WERI-Rb-1 (cell line): ENCODE measurements around the gene SGIP1.

Source experiments
- DNase-seq: peaks from one replicate; pipeline ENCODE4 v3.0.0-alpha.2; 2020
- H3K27ac ChIP-seq: fragments of 250-450 bp; sonication (Bioruptor Pico); 2 replicates; pipeline ENCODE4 v1.5.1; 2020; ENCODE audit warnings: mild to moderate bottlenecking, moderate library complexity
- H3K27me3 ChIP-seq: fragments of 250-450 bp; sonication (Bioruptor Pico); 2 replicates; pipeline ENCODE4 v1.5.1; 2021; ENCODE audit warnings: mild to moderate bottlenecking, low read depth, moderate library complexity; ENCODE audit not compliant: insufficient read depth, severe bottlenecking
- H3K36me3 ChIP-seq: fragments of 250-450 bp; sonication (Bioruptor Pico); 2 replicates; pipeline ENCODE4 v1.5.1; 2020; ENCODE audit warnings: mild to moderate bottlenecking, moderate library complexity
- H3K4me3 ChIP-seq: 2 replicates; pipeline ENCODE4 v1.5.1; 2011; ENCODE audit warnings: low read depth, mild to moderate bottlenecking, control low read depth, low read length
- H3K9me3 ChIP-seq: fragments of 250-450 bp; sonication (Bioruptor Pico); 2 replicates; pipeline ENCODE4 v1.5.1; 2021; ENCODE audit warnings: mild to moderate bottlenecking, moderate library complexity; ENCODE audit not compliant: severe bottlenecking
- CTCF ChIP-seq: IDR thresholded peaks from 2 replicates; pipeline ENCODE4 v1.5.1; 2011; ENCODE audit warnings: low read depth, mild to moderate bottlenecking, control low read depth, inconsistent platforms, low read length

SGIP1 gene

DNA sequence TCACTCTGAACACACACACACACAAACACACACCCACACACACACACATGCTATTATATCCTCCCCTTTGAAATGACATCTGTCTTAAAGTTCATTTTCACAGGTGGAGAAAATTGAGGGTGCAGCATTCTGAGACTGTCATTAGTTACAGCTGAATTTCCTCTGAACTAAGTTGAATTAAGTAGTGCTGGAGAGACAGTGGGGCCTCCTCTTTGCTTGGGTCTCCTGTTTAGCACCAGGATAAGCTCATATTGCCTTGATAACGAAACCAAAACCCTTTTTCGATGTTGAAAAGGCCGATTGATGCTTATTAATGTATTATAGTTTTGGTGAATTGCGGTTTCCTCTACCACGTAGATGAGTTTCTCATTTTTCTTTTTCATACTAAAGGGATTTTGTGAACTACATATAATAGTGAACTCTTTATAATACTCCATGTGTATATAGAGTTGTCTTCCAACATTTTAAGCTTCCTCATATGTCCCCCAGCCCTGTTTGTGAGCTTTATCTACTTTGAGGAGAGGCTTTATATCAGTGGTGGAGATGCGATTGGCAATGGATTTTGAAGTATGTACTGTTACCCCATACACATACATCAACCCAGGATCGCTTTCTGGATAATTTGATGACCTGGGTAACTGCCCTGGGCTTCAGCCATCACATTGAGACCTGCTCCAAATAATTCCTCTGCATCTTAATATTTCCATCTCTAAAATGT, 235.7 kb downstream of the SGIP1 start:
- TF ChIP-seq CTCF = no peak
- no peak for DNase-seq
- Histone ChIP-seq H3K36me3 (no peaks in the 10 kb centered on the region), H3K9me3 (no peaks in the 10 kb centered on the region), H3K27ac (no peak overlapping the region), H3K4me3 (no peak overlapping the region), H3K27me3 (no peaks in the 10 kb centered on the region)

- no peaks in the 10 kb centered on the region for H3K36me3 ChIP-seq
- TF ChIP-seq CTCF = no peak
- no peaks in the 10 kb centered on the region for H3K27me3 ChIP-seq
- no peak for DNase-seq
- no peaks in the 10 kb centered on the region for H3K9me3 ChIP-seq
- no peak overlapping the region for H3K27ac ChIP-seq
- no peak overlapping the region for H3K4me3 ChIP-seq
Measured at GRCh38 chr1:66770240-66770639, 236.3 kb downstream of the SGIP1 start.

- no peak overlapping the region for H3K27ac ChIP-seq
- DNase-seq = no peak
- H3K27me3 ChIP-seq = no peaks in the 10 kb centered on the region
- H3K4me3 ChIP-seq = no peak overlapping the region
- H3K36me3 ChIP-seq = no peaks in the 10 kb centered on the region
- H3K9me3 ChIP-seq = no peaks in the 10 kb centered on the region
- no peak for TF ChIP-seq CTCF
Measured at GRCh38 chr1:66770694-66771093, 236.7 kb downstream of the SGIP1 start.

- TF ChIP-seq CTCF = no peak
- Histone ChIP-seq H3K4me3 (no peak overlapping the region), H3K36me3 (no peaks in the 10 kb centered on the region), H3K27ac (no peak overlapping the region), H3K9me3 (no peaks in the 10 kb centered on the region), H3K27me3 (no peaks in the 10 kb centered on the region)
- peak; percentile 10 for DNase-seq
Measured at GRCh38 chr1:66773227-66773626, 239.3 kb downstream of the SGIP1 start.

GRCh38 chr1:66774438-66774837, 240.5 kb downstream of the SGIP1 start:
- Histone ChIP-seq H3K27ac (no peak overlapping the region), H3K36me3 (no peaks in the 10 kb centered on the region), H3K4me3 (no peak overlapping the region), H3K27me3 (no peaks in the 10 kb centered on the region), H3K9me3 (no peaks in the 10 kb centered on the region)
- DNase-seq = no peak
- no peak for TF ChIP-seq CTCF

DNA sequence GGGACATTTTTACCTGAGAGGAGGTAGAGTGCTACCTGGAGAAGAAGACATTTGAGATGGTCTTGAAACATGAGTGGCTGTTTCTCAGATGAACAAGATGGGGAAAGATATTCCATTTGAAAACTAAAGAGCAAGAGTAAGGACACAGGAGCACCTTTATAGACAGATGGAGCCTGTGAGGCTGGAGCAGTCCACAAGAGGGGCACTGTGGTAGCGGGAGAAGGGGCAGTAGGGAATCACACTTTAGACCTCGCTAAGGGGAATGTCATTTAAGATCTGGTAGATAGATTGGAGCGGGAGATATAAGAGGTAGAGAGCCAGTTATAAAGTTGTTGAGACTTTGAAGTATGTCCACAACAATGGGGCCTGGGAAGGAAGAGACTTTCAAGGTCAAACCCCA, 241.7 kb downstream of the SGIP1 start:
- Histone ChIP-seq H3K4me3 (no peak overlapping the region), H3K9me3 (no peaks in the 10 kb centered on the region), H3K36me3 (no peaks in the 10 kb centered on the region), H3K27ac (no peak overlapping the region), H3K27me3 (no peaks in the 10 kb centered on the region)
- no peak for DNase-seq
- no peak for TF ChIP-seq CTCF
